IMR-90 (cell line): ENCODE results near the gene BACE1-AS. TPM values are rescaled to one million over a fixed set of nuclear protein-coding genes. Genes with fewer than 3 reads are reported as not detected.

Experiments used
- ATAC-seq: fragments of 200-7000 bp; cut with Tn5 transposase; 2 replicates; pipeline ENCODE4 v1.9.1; 2020; ENCODE audit warnings: low read depth, mild to moderate bottlenecking, moderate library complexity
- BruUV-seq: library from RNA; stranded (reverse); fragments of 400-500 nt; replicated peaks from 2 replicates; lab custom pipeline; 2021; lab: Mats Ljungman, UMichigan
- CTCF ChIA-PET: fragments of 300-600 bp; formaldehyde crosslinking; extraction: SDS; loops from one replicate; lab custom pipeline; 2021; ENCODE audit warnings: antibody characterized with exemption; lab: Yijun Ruan, JAX
- POLR2A ChIA-PET: fragments of 300-600 bp; sonication (Branson Sonifier 250); formaldehyde crosslinking; loops from one replicate; lab custom pipeline; 2022; ENCODE audit warnings: antibody characterized with exemption; ENCODE audit not compliant: unreplicated experiment; lab: Charles Lee
- DNase-seq: peaks from one replicate; pipeline ENCODE4 v3.0.0; 2013
- H2AFZ ChIP-seq: replicated peaks from 2 replicates; pipeline ENCODE3; 2013; ENCODE audit warnings: low read length, mild to moderate bottlenecking; ENCODE audit not compliant: poor library complexity
- H2AK5ac ChIP-seq: 2 replicates; pipeline ENCODE4 v1.6.1; 2013; ENCODE audit warnings: low read depth, low read length, inconsistent platforms
- H2AK9ac ChIP-seq: replicated peaks from 2 replicates; pipeline ENCODE3; 2013; ENCODE audit warnings: mild to moderate bottlenecking, low read depth, low read length, moderate library complexity; ENCODE audit not compliant: poor library complexity
- H2BK120ac ChIP-seq: 2 replicates; pipeline ENCODE4 v1.6.1; 2013; ENCODE audit warnings: low read depth, low read length, inconsistent platforms
- H2BK15ac ChIP-seq: 3 replicates; pipeline ENCODE4 v1.6.1; 2013; ENCODE audit warnings: low read depth, low read length, inconsistent platforms
- H2BK20ac ChIP-seq: 2 replicates; pipeline ENCODE4 v1.6.1; 2013; ENCODE audit warnings: low read depth, mild to moderate bottlenecking, inconsistent platforms, low read length, moderate library complexity
- H2BK5ac ChIP-seq: 2 replicates; pipeline ENCODE4 v1.6.1; 2013; ENCODE audit warnings: mild to moderate bottlenecking, low read depth, low read length, inconsistent platforms; ENCODE audit not compliant: poor library complexity, severe bottlenecking
- H3K14ac ChIP-seq: replicated peaks from 2 replicates; pipeline ENCODE4 v1.6.1; 2013; ENCODE audit warnings: low read depth, low read length, inconsistent platforms
- H3K18ac ChIP-seq: 2 replicates; pipeline ENCODE4 v1.6.1; 2013; ENCODE audit warnings: low read depth, low read length, control low read depth
- H3K23ac ChIP-seq: 2 replicates; pipeline ENCODE4 v1.6.1; 2013; ENCODE audit warnings: low read depth, low read length, inconsistent platforms
- H3K27ac ChIP-seq: 2 replicates; pipeline ENCODE4 v1.5.1; 2013; ENCODE audit warnings: mild to moderate bottlenecking, control low read depth, low read length; ENCODE audit not compliant: insufficient read depth
- H3K27me3 ChIP-seq: 2 replicates; pipeline ENCODE4 v1.6.1; 2013; ENCODE audit warnings: low read length; ENCODE audit not compliant: control insufficient read depth, insufficient read depth
- H3K36me3 ChIP-seq: 2 replicates; pipeline ENCODE4 v1.6.1; 2013; ENCODE audit warnings: low read length, mixed read lengths; ENCODE audit not compliant: control insufficient read depth, insufficient read depth
- H3K4ac ChIP-seq: 2 replicates; pipeline ENCODE4 v1.6.1; 2013; ENCODE audit warnings: low read depth, low read length, inconsistent platforms
- H3K4me1 ChIP-seq: 2 replicates; pipeline ENCODE4 v1.6.1; 2013; ENCODE audit warnings: low read length, mixed read lengths; ENCODE audit not compliant: control insufficient read depth, insufficient read depth
- H3K4me2 ChIP-seq: 2 replicates; pipeline ENCODE4 v1.6.1; 2013; ENCODE audit warnings: low read depth, mild to moderate bottlenecking, control low read depth, low read length, moderate library complexity
- H3K4me3 ChIP-seq: 2 replicates; pipeline ENCODE4 v1.5.1; 2013; ENCODE audit warnings: low read depth, mild to moderate bottlenecking, control low read depth, low read length, moderate library complexity; ENCODE audit not compliant: insufficient read depth
- H3K56ac ChIP-seq: 2 replicates; pipeline ENCODE4 v1.6.1; 2013; ENCODE audit warnings: low read length, inconsistent platforms; ENCODE audit not compliant: insufficient read depth; ENCODE audit errors: extremely low read depth
- H3K79me1 ChIP-seq, 2 experiments: 2 replicates each; pipeline ENCODE4 v1.6.1; 2013; ENCODE audit warnings: low read length in 2 of 2, inconsistent platforms in 1 of 2, low read depth in 1 of 2
- H3K9ac ChIP-seq: 2 replicates; pipeline ENCODE4 v1.6.1; 2013; ENCODE audit warnings: low read depth, low read length, control low read depth
- H3K9me1 ChIP-seq: 2 replicates; pipeline ENCODE4 v1.6.1; 2013; ENCODE audit warnings: low read length, inconsistent platforms; ENCODE audit not compliant: insufficient read depth
- H3K9me3 ChIP-seq: 2 replicates; pipeline ENCODE4 v1.6.1; 2013; ENCODE audit warnings: low read length; ENCODE audit not compliant: control insufficient read depth, insufficient read depth
- H4K20me1 ChIP-seq: 2 replicates; pipeline ENCODE4 v1.6.1; 2013; ENCODE audit warnings: low read length, inconsistent platforms; ENCODE audit not compliant: insufficient read depth
- H4K5ac ChIP-seq: 2 replicates; pipeline ENCODE4 v1.6.1; 2013; ENCODE audit warnings: mild to moderate bottlenecking, low read depth, low read length, control low read depth
- H4K8ac ChIP-seq, 2 experiments: 2 replicates each; pipeline ENCODE4 v1.6.1; 2013; ENCODE audit warnings: low read depth in 2 of 2, low read length in 2 of 2, control low read depth in 1 of 2, inconsistent platforms in 1 of 2
- H4K91ac ChIP-seq: 2 replicates; pipeline ENCODE4 v1.6.1; 2013; ENCODE audit warnings: low read depth, low read length, inconsistent platforms; ENCODE audit not compliant: insufficient read depth
- CTCF ChIP-seq: conservative IDR thresholded peaks from 2 replicates; pipeline ENCODE4 v1.5.1; 2012; ENCODE audit warnings: mild to moderate bottlenecking, low read depth, low read length, improper control_type of control experiment
- MAZ ChIP-seq: IDR thresholded peaks from 2 replicates; pipeline ENCODE4 v1.6.1; 2012; ENCODE audit warnings: low read depth, mild to moderate bottlenecking, low read length, improper control_type of control experiment, moderate library complexity, borderline replicate concordance
- RCOR1 ChIP-seq: IDR thresholded peaks from 2 replicates; pipeline ENCODE4 v1.6.1; 2012; ENCODE audit warnings: mild to moderate bottlenecking, low read length, improper control_type of control experiment; ENCODE audit not compliant: insufficient replicate concordance
- WGBS, 2 experiments: methylation state at CpG; one replicate each; pipeline versions ENCODE4 v1.1.5 to v1.1.7; 2013; ENCODE audit warnings: missing lambda C conversion rate in 2 of 2; ENCODE audit not compliant: insufficient read length in 1 of 2; ENCODE audit errors: extremely low coverage in 2 of 2; 5-methylcytosine and 5-hydroxymethylcytosine counted together
- dilution Hi-C: fragments of 300-500 bp; cut with HindIII; formaldehyde crosslinking; loops from one replicate; pipeline ENCODE4 v1.14.3; 2018; ENCODE audit warnings: low sequenced_read_pairs; ENCODE audit not compliant: unreplicated experiment
- in situ Hi-C: fragments of 300-500 bp; cut with MboI; formaldehyde crosslinking; loops from 3 replicates; pipeline ENCODE4 v1.14.3; 2019; ENCODE audit warnings: low sequenced_read_pairs, inconsistent platforms, mixed read lengths
- intact Hi-C: fragments of 100-400 bp; cut with micrococcal nuclease; formaldehyde crosslinking; loops from 2 replicates; pipeline ENCODE4 v1.10.0; 2022
- polyA plus RNA-seq, 3 experiments: library from polyadenylated mRNA; depleted of rRNA; stranded (reverse); fragments of >200 nt; gene quantifications; 2 replicates each; pipeline ENCODE4 v1.2.3, GENCODE V29; 2012; ENCODE audit warnings: low replicate concordance in 1 of 3
- total RNA-seq: library from RNA; depleted of rRNA; stranded (reverse); fragments of >200 nt; gene quantifications from 2 replicates; pipeline ENCODE4 v1.2.3, GENCODE V29; 2012

Gene BACE1-AS
- total and polyA plus RNA-seq, 2 of the 4 experiments (the other 2 are of a cell fraction): 2.7 to 2.9 TPM

- Histone ChIP-seq H3K23ac (no peak overlapping the region), H4K91ac (no peak overlapping the region), H3K9me1 (peaks cover 24% of the 10 kb centered on the region), H3K4ac (0 out of 2 replicates have a peak overlapping the region, but pooled peaks have one; percentile 93), H2BK20ac (no peak overlapping the region), H3K36me3 (peaks cover 26% of the 10 kb centered on the region), H4K5ac (no peak overlapping the region), H3K56ac (no peak overlapping the region), H3K9me3 (no peaks in the 10 kb centered on the region), H2AK5ac (no peak overlapping the region), H3K4me1 (peaks cover 13% of the 10 kb centered on the region), H3K4me3 (no peak overlapping the region), H3K27ac (no peak overlapping the region), H4K8ac (no peak overlapping the region), H2BK120ac (no peak overlapping the region; the same call in 1 of the 2 replicates), H4K20me1 (no peaks in the 10 kb centered on the region), H3K14ac (no peak overlapping the region), H3K9ac (no peak overlapping the region), H3K27me3 (no peaks in the 10 kb centered on the region), H2AK9ac (no peak overlapping the region), H3K18ac (no peak overlapping the region), H2BK15ac (no peak overlapping the region; the same call in 2 of the 3 replicates), H2BK5ac (no peak overlapping the region), H2AFZ (no peak overlapping the region), H3K4me2 (no peak overlapping the region), H3K79me1 (peaks cover 5 to 15% of the 10 kb centered on the region in 2 experiments)
- dilution Hi-C loops: no loop called here
- intact Hi-C loops: no loop called here
- in situ Hi-C loops: no loop called here
- BruUV-seq: no TSS peak
- TF ChIP-seq RCOR1: no peak
- TF ChIP-seq CTCF: no peak
- no peak for TF ChIP-seq MAZ
- ATAC-seq: no peak
- 93% methylated on average over 3 of the region's 3 CpGs; no CpG with 5 or more reads in 1 of the 2 experiments for WGBS, 2 experiments
- ChIA-PET POLR2A (no interaction called here), CTCF (no interaction called here)
- no peak for DNase-seq
These were observed 8.2 kb upstream of the BACE1-AS start for GRCh38 chr11:117282956-117283355.
